Activated CD8-positive, alpha-beta memory T cell treated with anti-CD3 and anti-CD28 coated beads for 24 hours (primary cell): Measurements from ENCODE around the gene CES5A.
A peak's percentile ranks its signal among the peaks of the same experiment; 100 is the strongest.
"Not testable (repeated sequence)": the region's sequence is repeated elsewhere in the genome, so short reads cannot be mapped to it uniquely, and the experiment has no call there.

Experiments used
- DNase-seq: peaks from one replicate; pipeline ENCODE4 v3.0.0-alpha.2; 2020

CES5A gene

DNA sequence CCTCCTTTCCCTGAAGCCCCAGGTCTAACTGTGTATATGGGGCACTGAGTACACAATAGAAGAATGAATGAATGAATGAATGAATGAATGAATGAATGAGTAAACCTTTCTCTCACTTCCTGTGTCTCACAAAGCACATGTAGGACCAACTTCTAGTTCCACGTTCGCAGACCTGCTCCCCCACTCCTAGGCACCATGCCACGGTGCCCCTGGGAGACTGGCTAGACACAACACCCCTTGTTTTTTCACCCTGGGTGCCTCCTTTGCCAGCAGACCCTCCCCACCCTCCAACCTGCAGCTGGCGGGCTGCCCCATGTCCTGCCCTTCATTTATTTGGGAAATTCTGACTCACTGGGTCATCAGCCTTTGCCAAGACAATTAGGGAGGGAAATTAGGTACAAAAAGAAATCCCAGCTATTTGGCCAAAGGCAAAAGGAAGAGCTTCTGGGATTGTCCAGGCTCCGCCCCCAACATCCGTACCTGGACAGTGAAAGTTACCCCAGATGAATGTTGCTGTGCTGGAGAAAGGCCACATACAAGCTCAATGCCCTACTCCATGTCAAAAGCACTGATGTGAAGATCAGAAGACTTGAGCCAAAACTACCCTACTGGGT lies 50.0 kb downstream of the CES5A start:
- no peak for DNase-seq

DNA sequence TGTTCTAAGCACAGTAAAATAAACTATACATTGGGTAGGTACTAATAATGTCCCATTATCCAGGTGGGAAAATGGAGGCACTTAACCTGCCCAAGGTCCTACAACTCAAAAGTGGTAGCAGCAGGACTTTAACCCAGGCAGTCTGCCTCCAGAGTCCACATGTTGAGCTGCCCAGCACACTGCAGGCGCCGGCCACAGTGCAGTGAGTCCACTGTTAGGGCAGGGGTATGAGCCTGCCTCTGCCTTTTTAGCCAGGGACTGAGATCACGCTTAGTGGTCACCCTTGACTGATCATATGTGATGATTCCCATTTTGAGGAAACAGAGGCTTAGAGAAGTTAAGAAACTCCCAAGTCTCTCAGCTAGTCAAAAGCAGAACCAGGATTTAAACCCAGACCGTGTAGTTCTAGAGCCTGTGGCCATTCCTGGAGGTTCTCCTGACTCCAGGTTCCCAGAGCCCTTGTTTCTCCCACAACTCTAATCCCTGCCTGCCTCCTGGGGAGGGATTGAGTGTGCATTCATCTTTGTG lies 50.6 kb downstream of the CES5A start:
- no peak for DNase-seq

DNA sequence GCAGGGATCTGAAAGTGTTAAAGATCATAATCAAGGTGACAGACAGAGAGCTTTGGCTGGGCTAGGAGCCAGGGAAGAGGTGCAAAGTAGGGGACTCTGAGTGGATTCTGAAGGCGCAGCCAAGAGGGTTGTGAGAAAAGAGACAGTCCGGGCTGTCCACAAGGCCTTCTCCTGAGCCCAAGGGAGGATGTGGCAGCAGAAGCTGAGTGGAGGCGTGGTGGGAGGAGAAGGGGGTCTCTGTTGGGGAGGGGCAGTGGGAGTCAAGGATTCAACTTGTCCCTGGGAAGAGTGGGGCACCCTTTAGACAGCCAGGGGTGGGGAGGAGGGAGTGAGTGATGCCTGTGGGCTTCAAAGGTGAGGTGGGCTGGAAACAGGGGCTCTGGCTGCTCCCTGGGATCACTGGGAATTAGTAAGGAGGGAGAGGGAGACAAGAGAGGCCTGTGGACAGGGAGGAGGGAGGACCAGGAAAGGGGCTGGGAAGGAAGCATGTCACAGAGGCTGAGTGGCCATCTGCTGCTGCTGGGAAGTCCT lies 52.8 kb downstream of the CES5A start:
- DNase-seq = no peak

GRCh38 chr16:55821210-55821609 lies 54.0 kb downstream of the CES5A start:
- no peak for DNase-seq

GRCh38 chr16:55820615-55821014 lies 54.6 kb downstream of the CES5A start:
- no peak for DNase-seq

GRCh38 chr16:55817236-55817912 lies 57.8 kb downstream of the CES5A start:
- no peak for DNase-seq

GRCh38 chr16:55816222-55816621 lies 59.0 kb downstream of the CES5A start:
- not testable (repeated sequence) for DNase-seq

DNA sequence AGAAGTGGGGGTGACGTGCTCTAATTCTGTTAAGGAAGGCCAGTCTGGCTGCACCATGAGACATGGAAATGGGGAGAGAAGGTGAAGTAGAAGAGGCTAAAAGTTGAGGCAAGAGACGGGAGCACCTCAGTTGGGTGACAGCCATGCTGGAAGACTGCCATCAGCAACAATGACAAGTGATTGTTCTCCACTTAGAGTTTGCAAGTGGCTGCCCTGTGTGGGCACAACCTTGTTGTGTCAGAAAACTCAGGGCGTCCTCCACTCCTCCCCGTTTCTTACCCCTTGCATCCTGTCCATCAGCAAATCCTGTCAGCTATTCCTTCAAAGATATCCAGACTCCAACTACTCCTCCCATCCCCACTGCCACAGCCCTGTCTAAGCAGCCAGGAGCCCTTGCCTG lies 59.9 kb downstream of the CES5A start:
- no peak for DNase-seq

GRCh38 chr16:55814174-55814573 lies 61.0 kb downstream of the CES5A start:
- DNase-seq = not testable (repeated sequence)

GRCh38 chr16:55813730-55814129 lies 61.4 kb downstream of the CES5A start:
- peak; percentile 26 for DNase-seq

GRCh38 chr16:55812951-55813350 lies 62.2 kb downstream of the CES5A start:
- DNase-seq = no peak

GRCh38 chr16:55811811-55812210 lies 63.4 kb downstream of the CES5A start:
- DNase-seq = no peak

- DNase-seq = no peak
Measured at GRCh38 chr16:55810451-55810961, 64.7 kb downstream of the CES5A start.

DNA sequence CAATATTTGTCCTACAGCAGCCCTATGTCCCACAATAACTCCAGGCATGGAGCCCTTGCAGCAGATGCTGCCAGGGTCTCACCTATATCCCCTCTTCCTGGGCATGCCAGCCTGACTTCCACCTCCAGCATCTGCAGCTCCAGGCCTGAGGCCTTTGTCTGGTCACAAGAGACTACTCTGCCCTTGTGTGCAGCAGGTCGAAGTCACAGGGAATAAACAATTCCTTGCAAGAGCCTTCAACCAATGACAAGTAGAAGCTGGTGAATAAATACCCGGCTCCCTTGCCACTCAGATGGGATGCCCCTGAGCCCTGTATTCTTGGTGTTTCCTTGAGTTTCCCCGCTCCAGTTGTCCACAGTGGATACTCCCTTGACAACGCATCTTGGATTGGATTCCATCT lies 65.3 kb downstream of the CES5A start:
- DNase-seq = no peak

DNA sequence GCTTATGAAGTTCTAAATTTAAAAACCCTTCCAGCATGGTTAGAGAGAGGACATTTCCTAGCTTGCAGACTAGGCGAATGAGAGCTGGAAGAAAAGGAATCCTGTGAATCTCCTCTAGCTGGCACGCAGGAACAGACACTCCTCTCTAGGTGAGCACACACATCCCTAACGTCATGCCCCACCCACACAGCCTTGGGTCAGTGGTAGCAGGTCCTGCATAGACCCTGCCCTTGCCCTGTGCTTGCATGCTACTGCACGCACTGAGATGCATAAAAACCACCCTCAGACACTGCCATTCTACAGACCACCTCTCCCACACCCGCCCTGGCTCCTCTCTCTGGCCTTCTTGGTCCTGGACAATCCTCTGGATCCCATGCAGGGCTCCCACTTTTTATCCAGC lies 65.8 kb downstream of the CES5A start:
- peak; percentile 11 for DNase-seq

DNA sequence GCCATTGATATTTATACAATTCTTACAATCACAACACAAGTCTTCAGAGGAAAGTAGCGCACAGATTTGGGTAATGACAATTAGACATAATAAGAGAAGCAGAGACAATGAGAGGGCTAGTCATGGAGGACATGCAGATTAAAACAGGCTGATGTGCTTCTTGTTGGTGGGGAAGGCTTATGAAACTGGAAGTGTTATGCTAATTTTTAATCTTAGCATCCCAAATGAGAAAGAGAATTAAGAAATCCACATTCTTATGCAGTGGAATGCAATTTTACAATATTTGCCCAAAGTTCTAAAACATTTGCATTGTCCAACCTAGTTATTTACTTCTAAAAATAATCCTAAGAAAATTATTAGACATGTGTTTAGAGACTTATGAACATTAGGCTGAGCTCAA lies 66.9 kb downstream of the CES5A start:
- DNase-seq = not testable (repeated sequence)

DNA sequence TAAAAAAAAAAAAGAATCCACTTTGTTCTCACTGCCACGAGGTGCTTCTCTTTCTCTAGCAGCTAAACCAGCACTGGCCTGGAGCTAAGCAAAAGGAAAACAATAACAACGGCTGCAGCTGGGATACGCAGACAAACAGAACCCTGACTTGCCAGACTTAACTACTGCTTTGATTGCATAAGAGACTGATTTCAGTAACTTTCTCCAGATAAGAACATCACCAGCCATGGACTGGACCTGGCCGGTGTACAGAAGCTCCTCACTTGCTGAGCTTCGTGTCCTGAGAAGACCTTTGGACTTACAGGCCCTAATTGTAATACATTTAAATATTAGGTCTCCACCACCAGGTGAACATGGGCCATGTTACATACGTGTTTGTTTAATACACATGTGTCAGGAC lies 70.1 kb downstream of the CES5A start:
- not testable (repeated sequence) for DNase-seq

- DNase-seq = not testable (repeated sequence)
Measured at GRCh38 chr16:55803681-55804080, 71.5 kb downstream of the CES5A start.
